Measurements from ENCODE around the gene THRB. TPM values are rescaled to one million over a fixed set of nuclear protein-coding genes. Genes with fewer than 3 reads are reported as not detected.

THRB gene
- total RNA-seq, 4 donors from 2014 or later = 29.2 to 38.5 (median 36.3) TPM

DNA sequence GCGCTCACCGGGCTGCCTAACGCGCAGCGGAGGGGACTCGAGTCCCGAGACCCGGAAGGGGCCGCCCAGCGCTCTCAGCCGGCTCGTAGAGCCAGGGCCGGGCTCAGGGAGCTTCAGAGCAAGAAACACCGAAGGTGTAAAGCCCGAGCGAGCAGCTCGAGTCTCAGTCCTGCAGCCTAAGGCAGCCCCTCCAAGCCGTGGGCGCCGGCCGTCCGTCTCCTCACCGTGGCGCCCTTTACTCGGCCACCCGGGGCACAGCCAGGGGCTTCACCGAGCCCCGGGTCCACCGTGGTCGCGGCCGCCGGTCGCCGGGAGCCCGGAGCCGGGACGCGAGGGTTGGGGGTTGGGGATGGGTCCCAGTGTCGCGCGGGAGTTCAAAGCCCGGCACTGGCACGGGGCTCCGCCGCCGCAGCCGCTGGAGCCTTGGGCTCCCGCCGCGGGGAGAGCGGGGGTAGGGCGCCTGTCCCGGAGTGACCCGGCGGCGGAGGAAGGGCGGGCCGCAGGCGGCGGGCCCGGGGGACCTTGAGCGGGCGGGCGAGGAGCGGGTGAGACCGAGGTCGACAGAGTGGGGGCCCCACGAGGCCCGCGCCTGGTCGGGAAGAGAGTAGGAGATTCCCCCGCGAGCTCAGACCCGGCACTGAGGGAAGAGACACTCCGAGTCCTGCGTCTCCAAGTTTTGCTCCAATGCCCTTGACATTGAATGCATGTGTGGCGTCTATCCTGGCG lies 26.9 kb upstream of the THRB start:
- TF ChIP-seq, protein P1, sequence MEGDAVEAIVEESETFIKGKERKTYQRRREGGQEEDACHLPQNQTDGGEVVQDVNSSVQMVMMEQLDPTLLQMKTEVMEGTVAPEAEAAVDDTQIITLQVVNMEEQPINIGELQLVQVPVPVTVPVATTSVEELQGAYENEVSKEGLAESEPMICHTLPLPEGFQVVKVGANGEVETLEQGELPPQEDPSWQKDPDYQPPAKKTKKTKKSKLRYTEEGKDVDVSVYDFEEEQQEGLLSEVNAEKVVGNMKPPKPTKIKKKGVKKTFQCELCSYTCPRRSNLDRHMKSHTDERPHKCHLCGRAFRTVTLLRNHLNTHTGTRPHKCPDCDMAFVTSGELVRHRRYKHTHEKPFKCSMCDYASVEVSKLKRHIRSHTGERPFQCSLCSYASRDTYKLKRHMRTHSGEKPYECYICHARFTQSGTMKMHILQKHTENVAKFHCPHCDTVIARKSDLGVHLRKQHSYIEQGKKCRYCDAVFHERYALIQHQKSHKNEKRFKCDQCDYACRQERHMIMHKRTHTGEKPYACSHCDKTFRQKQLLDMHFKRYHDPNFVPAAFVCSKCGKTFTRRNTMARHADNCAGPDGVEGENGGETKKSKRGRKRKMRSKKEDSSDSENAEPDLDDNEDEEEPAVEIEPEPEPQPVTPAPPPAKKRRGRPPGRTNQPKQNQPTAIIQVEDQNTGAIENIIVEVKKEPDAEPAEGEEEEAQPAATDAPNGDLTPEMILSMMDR (IDR thresholded peaks at IDR 0.05; ENCODE audit: low read depth) = no peak

DNA sequence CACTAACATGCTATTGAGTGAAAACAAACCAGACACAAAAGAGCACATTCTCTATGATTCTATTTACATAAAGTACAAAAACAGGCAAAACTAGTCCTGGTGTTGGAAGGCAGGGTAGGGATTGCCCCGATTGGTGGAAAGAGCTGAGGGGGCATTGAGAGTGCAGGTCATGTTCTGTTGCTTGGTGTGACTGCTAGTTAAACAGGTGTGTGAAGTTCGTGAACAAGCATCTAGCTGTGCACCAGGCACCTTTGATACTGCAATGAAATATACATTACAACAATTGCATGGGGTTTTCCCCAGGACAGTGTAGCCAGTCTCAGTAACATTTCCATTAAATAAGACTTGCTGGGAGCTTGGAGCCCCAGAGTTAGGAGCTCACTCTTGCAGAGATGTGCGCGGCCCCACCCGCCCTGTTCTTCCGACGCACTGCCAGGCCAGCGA lies 26.3 kb upstream of the THRB start:
- TF ChIP-seq, protein P1 (IDR thresholded peaks at IDR 0.05; ENCODE audit: low read depth) = no peak

DNA sequence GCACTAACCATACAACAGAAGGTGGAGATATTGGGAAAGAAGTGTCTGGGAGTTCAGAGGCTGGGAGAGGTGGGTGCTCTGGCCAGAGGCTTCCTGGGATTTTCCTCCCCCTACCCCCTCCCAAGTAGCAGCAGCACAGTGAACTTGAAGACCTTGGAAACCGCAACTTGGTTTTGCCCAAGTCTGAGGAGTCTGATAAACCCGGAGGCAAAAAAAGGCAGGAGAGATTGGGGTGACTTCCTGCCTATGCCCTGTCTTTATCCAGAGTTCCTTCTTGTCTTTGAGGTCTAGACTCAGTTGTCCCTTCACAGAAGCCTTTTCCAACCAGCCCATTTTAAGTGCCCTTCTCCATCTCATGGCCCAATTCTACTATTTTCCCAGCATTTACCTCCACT lies 25.4 kb upstream of the THRB start:
- TF ChIP-seq, protein P1 (IDR thresholded peaks at IDR 0.05; ENCODE audit: low read depth) = no peak

DNA sequence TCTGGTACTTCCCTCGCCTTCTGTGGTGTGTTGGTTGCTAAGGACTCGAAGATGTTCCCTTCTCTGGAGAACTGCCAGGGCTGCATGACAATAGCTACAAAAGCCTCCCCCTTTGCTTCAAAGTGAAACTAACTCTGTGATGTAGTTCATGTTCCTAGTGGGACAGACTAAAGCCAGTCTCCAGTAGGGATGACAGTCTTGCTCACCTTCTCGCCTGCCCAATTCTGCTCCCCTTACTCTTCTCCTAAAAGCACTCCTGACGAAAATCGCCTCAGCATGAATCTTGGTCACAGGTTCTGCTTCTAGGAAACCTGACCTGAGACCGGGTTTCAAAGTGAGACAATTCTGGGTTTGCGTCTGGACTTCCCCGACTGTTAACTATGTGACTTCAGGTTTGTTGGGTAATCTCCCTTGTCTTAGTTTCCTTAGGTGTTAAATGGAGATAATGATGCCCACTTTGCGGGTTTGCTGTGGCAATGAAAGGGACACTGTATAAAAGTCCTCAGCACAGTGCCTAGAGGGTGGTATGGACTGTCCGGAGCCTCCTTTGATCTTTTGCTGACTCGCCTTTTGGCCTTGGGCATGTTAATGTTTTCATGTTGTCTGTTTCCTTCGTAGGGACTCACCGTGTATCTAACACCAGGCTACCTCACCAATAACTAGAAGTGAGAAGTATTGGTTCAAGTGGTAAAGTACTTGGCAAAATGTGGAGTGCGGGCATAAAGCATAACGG lies 24.9 kb upstream of the THRB start:
- TF ChIP-seq, protein P1 (IDR thresholded peaks at IDR 0.05; ENCODE audit: low read depth) = no peak

- TF ChIP-seq, protein P1 (IDR thresholded peaks at IDR 0.05; ENCODE audit: low read depth) = no peak
Observed at GRCh38 chr3:24518990-24519367, 24.3 kb upstream of the THRB start.

DNA sequence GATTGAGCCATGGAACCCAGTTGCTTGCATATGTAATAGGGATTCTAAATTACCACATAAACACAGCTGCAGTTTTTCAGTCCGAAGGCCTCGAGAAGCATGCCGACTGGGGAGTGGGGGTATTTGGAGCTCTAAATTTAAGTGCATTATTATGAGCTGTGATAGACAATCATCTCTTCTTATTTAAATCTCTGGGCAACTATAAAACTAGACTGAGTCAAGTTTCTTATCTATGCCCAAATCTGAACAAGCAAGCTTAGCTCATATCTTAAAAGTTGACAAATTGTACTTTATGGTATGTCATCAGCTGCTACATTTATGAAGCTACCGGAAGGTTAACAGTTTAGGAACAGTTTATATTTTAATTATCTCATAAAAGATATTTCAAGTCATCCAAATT lies 19.5 kb upstream of the THRB start:
- TF ChIP-seq, protein P1 (IDR thresholded peaks at IDR 0.05; ENCODE audit: low read depth) = no peak

GRCh38 chr3:24513463-24513862 lies 18.8 kb upstream of the THRB start:
- TF ChIP-seq, protein P1 (IDR thresholded peaks at IDR 0.05; ENCODE audit: low read depth) = no peak

Data from subcutaneous adipose tissue (tissue), 4 donors.